ENCODE results near the gene TENM3. TPM values are rescaled to one million over a fixed set of nuclear protein-coding genes. Genes with fewer than 3 reads are reported as not detected.

Gene TENM3
- total RNA-seq, 1 donor from 2014 or later = 11.0 TPM

DNA sequence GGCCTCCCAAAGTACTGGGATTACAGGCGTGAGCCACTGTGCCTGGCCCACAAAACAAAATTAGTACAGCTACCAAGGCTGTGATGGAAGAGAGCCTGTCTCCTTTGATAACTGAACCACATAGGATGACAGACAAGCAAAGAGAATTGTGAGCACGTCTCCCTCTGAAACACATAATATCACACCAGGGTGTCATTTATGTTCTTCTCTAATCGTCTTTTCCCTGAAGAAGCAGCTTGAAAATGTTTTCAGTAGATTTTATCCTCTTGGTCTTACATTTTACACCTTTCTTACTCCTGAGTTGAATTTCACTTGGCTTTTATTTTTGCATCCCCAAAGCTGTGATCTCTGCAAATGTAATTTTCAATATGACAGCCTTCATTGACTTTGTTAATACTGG, 67.8 kb downstream of the TENM3 start:
- Histone ChIP-seq H3K36me3 (no peaks in the 10 kb centered on the region), H3K27ac (no peak overlapping the region), H3K27me3 (no peaks in the 10 kb centered on the region), H3K4me1 (no peaks in the 10 kb centered on the region), H3K9me3 (no peaks in the 10 kb centered on the region), H3K4me3 (no peak overlapping the region)
- no peak for DNase-seq (ENCODE audit: extremely low spot score in 2 of 2)
- no peak for TF ChIP-seq POLR2A (IDR thresholded peaks at IDR 0.05)
- intact Hi-C loops (cut with DNase I) = no loop called here

DNA sequence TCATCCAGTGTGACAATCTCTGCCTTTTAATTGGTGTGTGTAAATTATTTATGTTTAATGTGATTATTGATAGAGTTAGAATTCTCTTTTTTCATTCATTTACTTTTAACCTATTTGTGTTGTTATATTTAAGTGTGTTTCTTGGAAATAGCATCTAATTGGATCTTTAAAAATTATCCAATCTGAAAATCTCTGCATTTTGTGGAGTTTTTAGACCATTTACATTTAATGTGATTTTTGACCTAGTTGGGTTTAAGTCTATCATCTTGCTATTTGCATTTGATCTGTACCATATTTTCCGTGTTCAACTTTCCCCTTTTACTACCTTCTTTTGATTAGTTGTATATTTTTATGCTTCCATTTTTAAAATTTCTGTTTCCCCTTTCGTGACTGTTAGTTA, 71.3 kb downstream of the TENM3 start:
- DNase-seq (ENCODE audit: extremely low spot score in 2 of 2) = no peak
- Histone ChIP-seq H3K36me3 (no peaks in the 10 kb centered on the region), H3K9me3 (no peaks in the 10 kb centered on the region), H3K27me3 (no peaks in the 10 kb centered on the region), H3K27ac (no peak overlapping the region), H3K4me3 (no peak overlapping the region), H3K4me1 (no peaks in the 10 kb centered on the region)
- intact Hi-C loops (cut with DNase I) = no loop called here
- TF ChIP-seq, protein P1, sequence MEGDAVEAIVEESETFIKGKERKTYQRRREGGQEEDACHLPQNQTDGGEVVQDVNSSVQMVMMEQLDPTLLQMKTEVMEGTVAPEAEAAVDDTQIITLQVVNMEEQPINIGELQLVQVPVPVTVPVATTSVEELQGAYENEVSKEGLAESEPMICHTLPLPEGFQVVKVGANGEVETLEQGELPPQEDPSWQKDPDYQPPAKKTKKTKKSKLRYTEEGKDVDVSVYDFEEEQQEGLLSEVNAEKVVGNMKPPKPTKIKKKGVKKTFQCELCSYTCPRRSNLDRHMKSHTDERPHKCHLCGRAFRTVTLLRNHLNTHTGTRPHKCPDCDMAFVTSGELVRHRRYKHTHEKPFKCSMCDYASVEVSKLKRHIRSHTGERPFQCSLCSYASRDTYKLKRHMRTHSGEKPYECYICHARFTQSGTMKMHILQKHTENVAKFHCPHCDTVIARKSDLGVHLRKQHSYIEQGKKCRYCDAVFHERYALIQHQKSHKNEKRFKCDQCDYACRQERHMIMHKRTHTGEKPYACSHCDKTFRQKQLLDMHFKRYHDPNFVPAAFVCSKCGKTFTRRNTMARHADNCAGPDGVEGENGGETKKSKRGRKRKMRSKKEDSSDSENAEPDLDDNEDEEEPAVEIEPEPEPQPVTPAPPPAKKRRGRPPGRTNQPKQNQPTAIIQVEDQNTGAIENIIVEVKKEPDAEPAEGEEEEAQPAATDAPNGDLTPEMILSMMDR (IDR thresholded peaks at IDR 0.05) = no peak
- TF ChIP-seq POLR2AphosphoS5 (IDR thresholded peaks at IDR 0.05; ENCODE audit: insufficient read depth in 1 of 2, low read depth in 1 of 2) = no peak
- TF ChIP-seq POLR2A (IDR thresholded peaks at IDR 0.05) = no peak

DNA sequence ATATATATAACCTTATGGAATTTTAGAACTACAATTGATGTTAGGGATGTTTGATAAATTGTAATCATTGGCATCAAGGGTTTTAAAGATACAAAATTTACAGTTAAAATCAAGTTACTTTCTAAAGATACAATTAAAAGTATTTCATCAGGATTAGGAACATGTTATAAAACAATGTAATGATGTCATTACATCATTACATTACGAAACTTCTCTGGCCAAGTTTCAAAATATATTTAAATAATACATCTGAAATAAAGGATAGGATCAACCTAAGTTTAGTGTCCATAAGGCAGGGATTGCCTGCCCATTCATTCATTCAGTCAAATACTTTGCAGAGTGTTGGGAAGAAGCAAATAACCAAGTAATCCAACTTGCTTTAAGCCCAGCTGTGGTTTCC, 75.1 kb downstream of the TENM3 start:
- Histone ChIP-seq H3K27me3 (no peaks in the 10 kb centered on the region), H3K36me3 (no peaks in the 10 kb centered on the region), H3K9me3 (no peaks in the 10 kb centered on the region), H3K4me1 (no peaks in the 10 kb centered on the region), H3K27ac (no peak overlapping the region), H3K4me3 (no peak overlapping the region)
- TF ChIP-seq POLR2AphosphoS5 (IDR thresholded peaks at IDR 0.05; ENCODE audit: insufficient read depth in 1 of 2, low read depth in 1 of 2) = no peak
- TF ChIP-seq POLR2A (IDR thresholded peaks at IDR 0.05) = no peak
- TF ChIP-seq, protein P1 (IDR thresholded peaks at IDR 0.05) = no peak
- intact Hi-C loops (cut with DNase I) = no loop called here
- no peak for DNase-seq (ENCODE audit: extremely low spot score in 2 of 2)

DNA sequence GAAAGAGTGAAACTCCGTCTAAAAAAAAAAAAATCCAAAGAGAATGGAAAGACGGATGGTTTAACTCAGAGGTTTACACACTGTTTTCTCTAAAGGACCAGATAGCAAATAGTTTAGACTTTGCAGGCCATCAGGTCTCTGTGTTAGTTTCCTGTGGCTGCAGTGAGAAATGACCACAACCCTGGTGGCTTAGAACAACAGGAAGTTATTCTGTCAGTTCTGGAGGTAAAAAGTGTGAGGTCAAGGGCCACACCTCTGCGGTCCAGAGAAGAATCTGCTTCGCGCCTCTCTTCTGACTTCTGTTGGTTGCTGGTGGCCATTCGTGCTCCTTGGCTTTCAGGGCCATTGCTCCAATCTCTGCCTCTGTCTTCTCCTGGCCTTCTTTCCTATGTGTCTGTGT, 76.9 kb downstream of the TENM3 start:
- Histone ChIP-seq H3K9me3 (no peaks in the 10 kb centered on the region), H3K4me1 (no peaks in the 10 kb centered on the region), H3K4me3 (no peak overlapping the region), H3K27ac (no peak overlapping the region), H3K36me3 (no peaks in the 10 kb centered on the region), H3K27me3 (no peaks in the 10 kb centered on the region)
- no peak for TF ChIP-seq POLR2A (IDR thresholded peaks at IDR 0.05)
- TF ChIP-seq, protein P1 (IDR thresholded peaks at IDR 0.05) = no peak
- no peak for DNase-seq (ENCODE audit: extremely low spot score in 2 of 2)
- intact Hi-C loops (cut with DNase I) = no loop called here

DNA sequence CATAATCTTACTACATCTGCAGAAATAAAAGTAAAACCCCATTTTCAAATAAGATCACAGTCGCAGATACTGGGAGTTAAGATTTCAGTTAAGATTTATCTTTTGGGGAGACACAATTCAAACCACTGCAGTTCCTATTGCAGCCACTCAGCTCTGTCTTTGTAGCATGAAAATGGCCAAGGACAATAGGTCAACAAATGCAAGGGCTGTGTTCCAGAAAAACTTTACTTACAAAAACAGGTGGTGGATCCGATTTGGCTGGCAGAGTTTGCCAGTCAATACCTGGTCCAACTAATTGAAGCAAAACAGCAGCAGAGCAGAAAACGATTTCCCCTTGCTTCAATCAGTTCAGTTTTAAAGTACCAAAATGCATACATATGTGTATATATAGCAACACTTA, 77.4 kb downstream of the TENM3 start:
- H3K4me1 ChIP-seq = no peaks in the 10 kb centered on the region
- no peaks in the 10 kb centered on the region for H3K27me3 ChIP-seq
- intact Hi-C loops (cut with DNase I) = no loop called here
- no peak for DNase-seq (ENCODE audit: extremely low spot score in 2 of 2)
- no peaks in the 10 kb centered on the region for H3K36me3 ChIP-seq
- H3K9me3 ChIP-seq = no peaks in the 10 kb centered on the region
- H3K4me3 ChIP-seq = no peak overlapping the region
- H3K27ac ChIP-seq = no peak overlapping the region
- TF ChIP-seq POLR2AphosphoS5 (IDR thresholded peaks at IDR 0.05; ENCODE audit: insufficient read depth in 1 of 2, low read depth in 1 of 2) = no peak
- TF ChIP-seq, protein P1 (IDR thresholded peaks at IDR 0.05) = no peak

DNA sequence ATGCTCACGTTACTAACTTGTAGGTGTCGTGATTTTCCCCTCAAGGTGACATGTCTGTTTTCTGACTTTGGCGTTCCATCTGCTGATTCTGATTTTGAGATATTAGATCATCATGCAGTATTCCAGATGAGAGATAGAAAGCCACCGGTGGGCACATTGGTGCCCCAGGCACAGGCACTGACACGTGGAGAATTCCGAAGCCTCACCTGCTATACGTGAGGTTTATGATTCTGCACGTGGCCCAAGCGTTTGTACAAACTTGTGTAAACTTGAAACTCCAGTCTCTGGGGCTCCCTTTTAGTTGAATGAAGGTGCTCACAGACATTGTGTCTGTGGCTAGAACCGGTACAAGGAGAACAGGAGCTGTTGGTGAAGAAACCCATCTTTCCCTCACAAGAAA, 81.1 kb downstream of the TENM3 start:
- intact Hi-C loops (cut with DNase I) = no loop called here
- DNase-seq (ENCODE audit: extremely low spot score in 2 of 2) = no peak

More for the DNA sequence above, 81.1 kb downstream of the TENM3 start:
- no peak overlapping the region for H3K27ac ChIP-seq
- no peaks in the 10 kb centered on the region for H3K4me1 ChIP-seq
- no peaks in the 10 kb centered on the region for H3K36me3 ChIP-seq
- H3K9me3 ChIP-seq = no peaks in the 10 kb centered on the region
- no peaks in the 10 kb centered on the region for H3K27me3 ChIP-seq
- H3K4me3 ChIP-seq = no peak overlapping the region
- no peak for TF ChIP-seq POLR2AphosphoS5 (IDR thresholded peaks at IDR 0.05; ENCODE audit: insufficient read depth in 1 of 2, low read depth in 1 of 2)
- TF ChIP-seq, protein P1 (IDR thresholded peaks at IDR 0.05) = no peak
- no peak for TF ChIP-seq POLR2A (IDR thresholded peaks at IDR 0.05)

Measured in vagina (tissue), 2 donors.